ENCODE measurements around the gene TMEM169.

DNA sequence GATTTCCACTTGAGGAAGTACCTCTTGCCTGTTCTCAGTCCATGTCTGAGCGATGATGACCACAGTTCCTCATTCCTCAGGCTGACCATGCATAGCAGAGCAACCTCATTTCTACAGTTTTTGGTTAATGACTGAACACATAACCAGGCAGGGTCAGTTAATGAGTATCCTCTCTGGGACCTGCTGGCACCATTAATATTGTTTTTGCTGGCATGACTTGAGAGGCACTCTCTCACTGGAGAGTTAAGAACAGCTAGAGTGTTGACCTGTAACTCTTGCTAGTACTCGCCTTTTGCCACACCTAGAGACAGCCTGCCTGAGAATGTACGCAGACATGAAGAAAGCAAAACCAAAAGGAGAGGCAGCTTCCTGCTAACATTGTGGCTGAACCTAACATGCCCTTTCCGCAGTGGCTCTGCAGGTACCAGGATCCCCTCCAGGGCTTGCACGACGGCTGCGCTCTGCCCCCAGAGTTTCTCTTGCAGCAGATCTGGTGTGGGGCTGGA, 24.0 kb upstream of the TMEM169 start:
- TF ChIP-seq, protein P1, sequence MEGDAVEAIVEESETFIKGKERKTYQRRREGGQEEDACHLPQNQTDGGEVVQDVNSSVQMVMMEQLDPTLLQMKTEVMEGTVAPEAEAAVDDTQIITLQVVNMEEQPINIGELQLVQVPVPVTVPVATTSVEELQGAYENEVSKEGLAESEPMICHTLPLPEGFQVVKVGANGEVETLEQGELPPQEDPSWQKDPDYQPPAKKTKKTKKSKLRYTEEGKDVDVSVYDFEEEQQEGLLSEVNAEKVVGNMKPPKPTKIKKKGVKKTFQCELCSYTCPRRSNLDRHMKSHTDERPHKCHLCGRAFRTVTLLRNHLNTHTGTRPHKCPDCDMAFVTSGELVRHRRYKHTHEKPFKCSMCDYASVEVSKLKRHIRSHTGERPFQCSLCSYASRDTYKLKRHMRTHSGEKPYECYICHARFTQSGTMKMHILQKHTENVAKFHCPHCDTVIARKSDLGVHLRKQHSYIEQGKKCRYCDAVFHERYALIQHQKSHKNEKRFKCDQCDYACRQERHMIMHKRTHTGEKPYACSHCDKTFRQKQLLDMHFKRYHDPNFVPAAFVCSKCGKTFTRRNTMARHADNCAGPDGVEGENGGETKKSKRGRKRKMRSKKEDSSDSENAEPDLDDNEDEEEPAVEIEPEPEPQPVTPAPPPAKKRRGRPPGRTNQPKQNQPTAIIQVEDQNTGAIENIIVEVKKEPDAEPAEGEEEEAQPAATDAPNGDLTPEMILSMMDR (IDR thresholded peaks at IDR 0.05; ENCODE audit: low read depth, low read length, poor library complexity, severe bottlenecking) = no peak
- no peak for TF ChIP-seq EZH2phosphoT487 (IDR thresholded peaks at IDR 0.05; ENCODE audit: borderline replicate concordance, low read length)
